NK-92 treated with Interleukin-12 subunit alpha and Interleukin-12 subunit beta, amount 100 ng/mL, for 24 hours (cell line): ENCODE data around the gene OSBPL2.

Experiments
- DNase-seq: peaks from one replicate; lab custom pipeline; 2025; lab: John Stamatoyannopoulos, UW

The OSBPL2 gene

GRCh38 chr20:62206388-62206775, 31.9 kb upstream of the OSBPL2 start:
- DNase-seq: no peak

DNA sequence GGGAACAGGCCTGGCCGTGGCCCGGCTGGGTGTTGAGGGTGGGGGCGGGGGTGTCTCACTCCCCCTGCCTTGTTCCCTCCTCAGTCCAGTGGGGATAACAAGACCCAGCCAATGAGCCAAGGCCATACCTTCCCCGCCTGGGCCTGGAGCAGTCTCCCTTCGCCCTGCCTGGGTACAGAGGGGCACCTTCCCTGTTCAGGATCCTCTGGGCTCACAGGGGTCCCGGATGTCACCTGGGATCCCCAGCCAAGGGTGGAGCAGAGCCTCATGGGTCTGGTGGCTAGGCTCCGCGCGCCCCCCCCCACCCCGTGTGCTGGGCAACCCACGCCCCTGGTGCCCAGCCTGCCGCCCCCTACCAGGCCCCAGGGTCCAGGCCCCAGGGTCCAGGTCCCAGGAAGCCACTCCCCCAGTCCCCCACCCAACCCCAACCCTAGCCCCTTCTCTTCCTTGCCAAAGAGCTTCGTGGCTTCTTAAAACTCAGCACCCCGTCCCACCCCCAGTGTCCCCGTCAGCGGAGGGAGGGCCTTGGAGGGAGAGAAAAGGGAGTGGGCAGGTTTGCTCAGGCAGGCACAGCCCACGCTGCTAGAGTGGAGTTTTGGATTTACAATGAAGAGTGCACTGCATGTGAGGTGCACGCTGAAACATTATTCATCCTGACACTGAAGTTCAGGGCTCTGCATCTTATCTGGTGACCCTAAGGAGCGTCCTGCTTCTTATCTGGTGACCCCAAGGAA, 30.1 kb upstream of the OSBPL2 start:
- DNase-seq: no peak

GRCh38 chr20:62208795-62209755, 29.2 kb upstream of the OSBPL2 start:
- no peak for DNase-seq

- DNase-seq: no peak
Measured at GRCh38 chr20:62209850-62210495, 28.3 kb upstream of the OSBPL2 start.

- DNase-seq: no peak
Measured at GRCh38 chr20:62210496-62210855, 27.8 kb upstream of the OSBPL2 start.

- no peak for DNase-seq
Measured at GRCh38 chr20:62211216-62211615, 27.1 kb upstream of the OSBPL2 start.

DNA sequence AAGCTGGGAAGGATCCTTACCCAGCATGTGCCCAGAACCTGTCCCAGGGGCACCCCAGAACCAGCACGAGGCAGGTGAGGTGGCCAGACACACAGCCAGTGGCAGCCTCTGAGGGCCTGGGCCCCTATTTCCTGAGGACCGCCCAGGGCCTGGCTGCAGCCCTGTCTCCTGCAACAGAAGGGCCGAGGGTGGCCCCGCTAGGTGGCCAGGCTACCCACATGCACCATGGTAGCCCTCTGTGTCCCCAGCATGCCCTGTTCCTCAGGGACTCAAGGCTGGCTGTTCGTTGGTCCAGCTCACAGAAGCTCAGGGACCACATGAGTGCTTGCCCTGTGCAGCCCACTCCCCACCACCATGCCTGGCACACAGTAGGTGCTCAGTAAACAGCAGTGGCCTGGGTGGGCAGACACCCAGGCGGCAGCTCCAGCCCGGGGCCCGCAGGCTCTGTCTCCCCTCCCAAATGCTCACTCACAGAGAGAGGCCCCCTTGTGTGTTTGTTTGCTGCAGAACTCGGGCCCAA, 26.5 kb upstream of the OSBPL2 start:
- no peak for DNase-seq

DNA sequence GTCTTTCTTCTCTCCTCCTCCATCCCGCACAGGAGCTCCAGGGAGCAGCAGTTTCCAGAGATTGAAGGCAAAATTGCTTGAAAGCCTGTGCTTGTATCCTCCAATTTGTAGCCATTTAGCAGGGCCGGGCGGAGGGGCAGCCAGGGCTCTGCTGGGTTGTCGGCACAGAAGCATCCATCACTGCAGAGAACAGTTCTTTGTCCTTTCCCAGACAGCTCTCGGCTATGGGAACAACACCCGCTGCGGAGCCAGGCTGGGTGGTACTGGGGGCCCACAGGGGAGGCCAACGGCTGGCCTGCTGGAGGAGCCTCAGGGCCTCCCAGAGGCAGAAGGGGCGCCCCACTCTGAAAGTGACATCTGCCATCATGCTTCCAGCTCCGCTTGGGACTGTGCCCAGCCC, 26.0 kb upstream of the OSBPL2 start:
- no peak for DNase-seq

DNA sequence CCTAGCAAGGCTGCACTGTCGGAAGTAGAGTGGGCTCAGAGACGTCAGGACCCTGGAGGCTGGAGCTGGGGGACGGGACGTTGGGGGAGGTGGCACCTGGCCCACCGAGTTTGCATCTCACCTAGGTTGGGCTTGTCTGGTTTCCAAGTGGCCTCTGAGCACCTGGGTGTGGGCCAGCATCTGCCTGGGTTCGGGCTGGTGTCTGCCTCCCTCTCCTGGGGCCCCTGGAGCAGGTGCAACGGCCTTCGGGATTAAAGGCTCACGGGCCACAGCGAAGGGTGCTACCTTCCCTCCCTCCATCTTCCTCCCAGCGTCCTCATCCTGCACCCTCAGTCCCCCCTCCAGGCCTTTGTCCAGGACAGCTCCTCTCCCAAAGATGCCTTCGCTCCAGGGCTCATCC, 24.3 kb upstream of the OSBPL2 start:
- DNase-seq: no peak

GRCh38 chr20:62215020-62215990, 23.0 kb upstream of the OSBPL2 start:
- DNase-seq: no peak

DNA sequence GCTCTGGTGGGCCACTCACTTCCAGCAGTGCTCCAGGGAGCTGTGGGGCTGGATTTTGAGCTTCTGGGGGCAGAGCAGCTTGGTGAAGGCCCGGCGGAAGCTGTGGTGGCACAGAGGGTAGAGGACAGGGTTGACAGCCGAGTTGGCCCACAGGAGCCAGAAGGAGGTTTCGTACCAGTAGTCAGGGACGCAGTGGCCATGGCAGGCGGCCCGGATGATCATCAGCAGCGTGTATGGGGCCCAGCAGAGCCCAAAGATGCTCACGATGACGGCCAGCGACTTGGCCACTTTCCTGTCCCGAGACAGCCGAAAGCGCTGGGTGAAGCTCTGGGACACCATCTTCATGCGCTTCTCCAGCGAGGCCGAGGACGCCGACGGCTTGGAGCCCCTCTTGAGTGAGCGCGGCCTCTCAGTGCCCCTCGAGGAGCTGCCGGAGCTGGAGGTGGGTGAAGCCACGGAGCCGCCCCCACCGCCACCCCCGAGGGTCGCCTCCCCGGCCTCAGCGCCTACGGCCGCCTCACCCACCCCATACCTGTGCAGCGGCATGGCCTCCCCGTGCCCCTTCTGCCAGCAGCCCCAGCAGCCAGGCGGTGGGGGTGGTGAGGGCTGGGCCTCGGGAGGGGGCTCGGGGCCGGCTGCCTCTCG, 22.2 kb upstream of the OSBPL2 start:
- no peak for DNase-seq

GRCh38 chr20:62216636-62217566, 21.4 kb upstream of the OSBPL2 start:
- DNase-seq: no peak

GRCh38 chr20:62217913-62218773, 20.2 kb upstream of the OSBPL2 start:
- DNase-seq: no peak

DNA sequence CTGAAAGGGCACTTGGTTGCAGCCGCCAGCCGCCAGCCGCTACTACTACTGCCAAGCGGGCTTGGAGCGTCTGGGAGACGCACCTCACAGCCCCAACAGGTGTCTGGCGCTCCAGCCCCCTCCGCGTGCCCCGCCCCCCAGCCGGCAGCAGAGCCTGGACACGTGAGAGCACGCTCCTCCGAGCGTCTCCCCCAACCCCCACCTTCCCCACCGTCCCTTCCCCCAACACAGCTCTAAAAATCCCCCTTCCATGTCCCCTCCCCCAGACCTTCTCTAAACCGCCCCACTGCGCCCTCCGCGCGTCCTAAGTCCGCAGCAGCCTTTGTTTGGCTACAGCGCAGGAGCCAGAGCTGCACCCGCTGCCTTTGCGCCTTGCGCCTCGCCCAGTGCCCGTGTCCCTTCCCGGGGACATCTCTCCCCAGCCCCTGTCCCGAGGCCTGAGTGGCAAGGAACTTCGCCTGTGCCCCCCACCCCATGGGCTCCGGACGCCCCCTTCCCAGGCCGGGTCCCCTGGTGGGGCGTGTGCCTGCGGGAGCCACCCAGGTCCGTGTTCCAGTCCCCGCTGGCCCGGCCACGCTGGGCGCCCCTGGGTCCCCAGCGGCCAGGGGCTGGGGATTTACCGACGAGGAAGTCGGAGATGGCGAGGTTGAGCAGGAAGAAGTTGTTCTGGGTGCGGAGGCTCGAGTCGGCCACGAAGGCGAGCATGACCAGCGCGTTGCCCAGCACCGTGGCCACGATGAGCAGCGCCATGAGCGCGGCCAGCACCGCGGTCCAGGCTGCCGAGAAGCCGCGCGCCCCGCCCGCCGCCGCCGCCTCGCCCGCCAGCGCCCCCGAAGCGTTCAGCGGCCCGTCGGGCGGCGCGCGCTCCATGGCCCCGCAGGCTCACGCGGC, 19.0 kb upstream of the OSBPL2 start:
- no peak for DNase-seq

DNA sequence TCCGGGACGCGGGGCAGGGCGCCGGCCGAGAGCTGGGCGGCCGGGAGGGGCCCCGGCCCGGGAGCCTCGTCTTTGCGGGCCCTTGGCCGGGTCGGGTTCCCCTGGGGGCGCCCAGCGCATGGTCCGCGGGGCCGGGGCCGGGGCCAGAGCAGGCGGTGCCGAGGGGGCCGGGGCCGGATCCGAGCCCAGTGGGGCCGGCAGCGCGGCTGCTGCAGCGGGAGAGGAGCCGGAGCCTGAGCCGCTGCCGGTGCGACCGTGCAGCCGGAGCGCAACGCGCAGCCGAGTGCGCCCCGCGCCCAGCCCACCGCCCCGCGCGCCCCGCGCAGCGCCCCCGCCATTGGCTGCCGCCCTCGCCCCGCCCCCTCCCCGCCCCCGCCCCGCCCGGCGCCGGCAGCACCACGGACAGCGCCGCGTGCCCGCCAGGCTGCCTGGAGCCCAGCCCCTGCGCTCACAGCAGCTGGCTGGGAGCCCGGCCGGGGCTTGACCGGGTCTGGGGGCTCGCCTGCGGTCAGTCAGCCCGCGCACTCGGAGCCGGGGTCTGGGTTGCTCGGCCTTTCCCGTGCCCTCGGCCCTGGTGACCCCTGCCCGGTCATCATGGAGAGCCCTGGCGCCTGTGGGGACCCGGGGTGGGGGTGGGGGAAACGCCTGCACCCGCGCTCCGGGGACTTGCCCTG, 18.2 kb upstream of the OSBPL2 start, which contains the start of gene HRH3:
TSS of gene HRH3 (minus strand) at position 287 of the 674 bp plus-strand sequence. CDS start 308 bp downstream, outside the sequence.
- no peak for DNase-seq

DNA sequence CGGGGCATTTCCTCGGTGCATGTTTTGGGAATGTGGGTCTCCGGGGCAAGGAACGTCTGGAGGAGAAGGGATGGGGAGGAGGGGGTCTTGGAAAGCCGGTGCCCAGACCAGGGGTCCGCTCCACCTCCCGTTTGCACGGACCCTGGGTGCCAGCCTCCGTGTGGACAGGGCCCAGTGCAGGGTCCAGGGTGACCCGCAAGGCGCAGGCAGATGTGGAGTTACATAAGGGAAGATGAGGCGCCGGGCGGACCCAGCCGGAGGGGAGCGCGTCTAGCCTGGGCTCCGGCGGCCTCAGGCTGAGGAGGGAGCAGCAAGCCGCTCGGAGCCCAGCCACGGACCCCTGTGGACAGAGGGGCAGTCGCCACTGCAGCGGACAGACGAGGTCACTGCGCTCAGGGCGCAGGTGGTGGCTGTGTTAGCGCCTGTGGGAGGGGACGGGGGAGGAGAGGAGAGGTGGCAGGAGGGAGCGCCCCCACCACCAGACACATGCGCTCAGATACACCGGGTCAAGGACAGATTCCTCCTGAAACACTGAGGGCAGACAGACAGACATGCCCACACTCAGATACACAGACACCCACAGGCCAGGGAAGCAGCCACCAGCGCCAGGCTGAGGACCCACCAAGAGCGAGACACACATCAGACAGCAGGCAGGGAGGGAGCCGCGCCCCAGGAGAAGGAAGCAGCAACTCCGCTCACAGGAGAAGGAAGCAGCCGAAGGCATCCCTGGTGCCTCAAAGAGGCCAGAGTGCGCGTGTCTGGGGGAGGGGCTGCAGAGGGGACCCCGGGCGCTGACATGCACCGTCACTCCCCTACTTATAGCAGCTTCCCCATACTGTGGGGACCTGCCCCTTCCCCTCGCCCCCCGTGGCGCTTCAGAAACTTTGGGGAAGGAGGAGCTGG, 17.4 kb upstream of the OSBPL2 start:
- DNase-seq: no peak
